A549 treated with CORT108297 at 1 μM for 4 hours (cell line): ENCODE measurements around the gene CABCOCO1. TPM values are rescaled to one million over a fixed set of nuclear protein-coding genes. Genes with fewer than 3 reads are reported as not detected.

ENCODE experiments used
- total RNA-seq: library from RNA; stranded (reverse); fragments of 200-300 nt; extraction: Qiagen RNA extraction; gene quantifications from 5 replicates; pipeline ENCODE4 v1.2.3, GENCODE V29; 2022

CABCOCO1 gene
- total RNA-seq, result 0.11 to 0.86 TPM (median 0.30 TPM) in 5 replicates

GRCh38 chr10:61662794-61663259 is at the start of gene CABCOCO1:
TSS of gene CABCOCO1 (plus strand) at chr10:61662929. CDS start at chr10:61662973, 44 bp downstream.

Other genes with a start within 250 kb of the CABCOCO1 start
- 0.01 to 0.18 TPM (median 0.07 TPM) in 5 replicates for gene TMEM26, start 209.5 kb upstream of the CABCOCO1 start, total RNA-seq
- 1.7 to 2.2 TPM (median 1.7 TPM) in 5 replicates for gene ARID5B, start 238.8 kb downstream of the CABCOCO1 start, total RNA-seq